IMR-90 (cell line): ENCODE measurements around the gene PTS. TPM values are rescaled to one million over a fixed set of nuclear protein-coding genes. Genes with fewer than 3 reads are reported as not detected.

Experiments
- ATAC-seq: fragments of 200-7000 bp; cut with Tn5 transposase; 2 replicates; pipeline ENCODE4 v1.9.1; 2020; ENCODE audit warnings: low read depth, mild to moderate bottlenecking, moderate library complexity
- BruUV-seq: library from RNA; stranded (reverse); fragments of 400-500 nt; replicated peaks from 2 replicates; lab custom pipeline; 2021; lab: Mats Ljungman, UMichigan
- CTCF ChIA-PET: fragments of 300-600 bp; formaldehyde crosslinking; extraction: SDS; loops from one replicate; lab custom pipeline; 2021; ENCODE audit warnings: antibody characterized with exemption; lab: Yijun Ruan, JAX
- POLR2A ChIA-PET: fragments of 300-600 bp; sonication (Branson Sonifier 250); formaldehyde crosslinking; loops from one replicate; lab custom pipeline; 2022; ENCODE audit warnings: antibody characterized with exemption; ENCODE audit not compliant: unreplicated experiment; lab: Charles Lee
- DNase-seq: peaks from one replicate; pipeline ENCODE4 v3.0.0; 2013
- H2AFZ ChIP-seq: replicated peaks from 2 replicates; pipeline ENCODE3; 2013; ENCODE audit warnings: low read length, mild to moderate bottlenecking; ENCODE audit not compliant: poor library complexity
- H2AK5ac ChIP-seq: 2 replicates; pipeline ENCODE4 v1.6.1; 2013; ENCODE audit warnings: low read depth, low read length, inconsistent platforms
- H2AK9ac ChIP-seq: replicated peaks from 2 replicates; pipeline ENCODE3; 2013; ENCODE audit warnings: mild to moderate bottlenecking, low read depth, low read length, moderate library complexity; ENCODE audit not compliant: poor library complexity
- H2BK120ac ChIP-seq: 2 replicates; pipeline ENCODE4 v1.6.1; 2013; ENCODE audit warnings: low read depth, low read length, inconsistent platforms
- H2BK15ac ChIP-seq: 3 replicates; pipeline ENCODE4 v1.6.1; 2013; ENCODE audit warnings: low read depth, low read length, inconsistent platforms
- H2BK20ac ChIP-seq: 2 replicates; pipeline ENCODE4 v1.6.1; 2013; ENCODE audit warnings: low read depth, mild to moderate bottlenecking, inconsistent platforms, low read length, moderate library complexity
- H2BK5ac ChIP-seq: 2 replicates; pipeline ENCODE4 v1.6.1; 2013; ENCODE audit warnings: mild to moderate bottlenecking, low read depth, low read length, inconsistent platforms; ENCODE audit not compliant: poor library complexity, severe bottlenecking
- H3K14ac ChIP-seq: replicated peaks from 2 replicates; pipeline ENCODE4 v1.6.1; 2013; ENCODE audit warnings: low read depth, low read length, inconsistent platforms
- H3K18ac ChIP-seq: 2 replicates; pipeline ENCODE4 v1.6.1; 2013; ENCODE audit warnings: low read depth, low read length, control low read depth
- H3K23ac ChIP-seq: 2 replicates; pipeline ENCODE4 v1.6.1; 2013; ENCODE audit warnings: low read depth, low read length, inconsistent platforms
- H3K27ac ChIP-seq: 2 replicates; pipeline ENCODE4 v1.5.1; 2013; ENCODE audit warnings: mild to moderate bottlenecking, control low read depth, low read length; ENCODE audit not compliant: insufficient read depth
- H3K27me3 ChIP-seq: 2 replicates; pipeline ENCODE4 v1.6.1; 2013; ENCODE audit warnings: low read length; ENCODE audit not compliant: control insufficient read depth, insufficient read depth
- H3K36me3 ChIP-seq: 2 replicates; pipeline ENCODE4 v1.6.1; 2013; ENCODE audit warnings: low read length, mixed read lengths; ENCODE audit not compliant: control insufficient read depth, insufficient read depth
- H3K4ac ChIP-seq: 2 replicates; pipeline ENCODE4 v1.6.1; 2013; ENCODE audit warnings: low read depth, low read length, inconsistent platforms
- H3K4me1 ChIP-seq: 2 replicates; pipeline ENCODE4 v1.6.1; 2013; ENCODE audit warnings: low read length, mixed read lengths; ENCODE audit not compliant: control insufficient read depth, insufficient read depth
- H3K4me2 ChIP-seq: 2 replicates; pipeline ENCODE4 v1.6.1; 2013; ENCODE audit warnings: low read depth, mild to moderate bottlenecking, control low read depth, low read length, moderate library complexity
- H3K4me3 ChIP-seq: 2 replicates; pipeline ENCODE4 v1.5.1; 2013; ENCODE audit warnings: low read depth, mild to moderate bottlenecking, control low read depth, low read length, moderate library complexity; ENCODE audit not compliant: insufficient read depth
- H3K56ac ChIP-seq: 2 replicates; pipeline ENCODE4 v1.6.1; 2013; ENCODE audit warnings: low read length, inconsistent platforms; ENCODE audit not compliant: insufficient read depth; ENCODE audit errors: extremely low read depth
- H3K79me1 ChIP-seq, 2 experiments: 2 replicates each; pipeline ENCODE4 v1.6.1; 2013; ENCODE audit warnings: low read length in 2 of 2, inconsistent platforms in 1 of 2, low read depth in 1 of 2
- H3K9ac ChIP-seq: 2 replicates; pipeline ENCODE4 v1.6.1; 2013; ENCODE audit warnings: low read depth, low read length, control low read depth
- H3K9me1 ChIP-seq: 2 replicates; pipeline ENCODE4 v1.6.1; 2013; ENCODE audit warnings: low read length, inconsistent platforms; ENCODE audit not compliant: insufficient read depth
- H3K9me3 ChIP-seq: 2 replicates; pipeline ENCODE4 v1.6.1; 2013; ENCODE audit warnings: low read length; ENCODE audit not compliant: control insufficient read depth, insufficient read depth
- H4K20me1 ChIP-seq: 2 replicates; pipeline ENCODE4 v1.6.1; 2013; ENCODE audit warnings: low read length, inconsistent platforms; ENCODE audit not compliant: insufficient read depth
- H4K5ac ChIP-seq: 2 replicates; pipeline ENCODE4 v1.6.1; 2013; ENCODE audit warnings: mild to moderate bottlenecking, low read depth, low read length, control low read depth
- H4K8ac ChIP-seq, 2 experiments: 2 replicates each; pipeline ENCODE4 v1.6.1; 2013; ENCODE audit warnings: low read depth in 2 of 2, low read length in 2 of 2, control low read depth in 1 of 2, inconsistent platforms in 1 of 2
- H4K91ac ChIP-seq: 2 replicates; pipeline ENCODE4 v1.6.1; 2013; ENCODE audit warnings: low read depth, low read length, inconsistent platforms; ENCODE audit not compliant: insufficient read depth
- CEBPB ChIP-seq: IDR thresholded peaks from 2 replicates; pipeline ENCODE4 v1.6.1; 2012; ENCODE audit warnings: low read depth, low read length, improper control_type of control experiment
- CHD1 ChIP-seq: IDR thresholded peaks from 2 replicates; pipeline ENCODE4 v1.6.1; 2012; ENCODE audit warnings: low read depth, low read length, improper control_type of control experiment
- MAFK ChIP-seq: IDR thresholded peaks from 2 replicates; pipeline ENCODE4 v1.6.1; 2012; ENCODE audit warnings: low read depth, low read length, improper control_type of control experiment
- MXI1 ChIP-seq: IDR thresholded peaks from 2 replicates; pipeline ENCODE4 v1.6.1; 2012; ENCODE audit warnings: low read depth, mild to moderate bottlenecking, low read length, moderate library complexity, borderline replicate concordance
- NFE2L2 ChIP-seq: fragments of 150-350 bp; IDR thresholded peaks from 2 replicates; pipeline ENCODE4 v1.6.1; 2016; ENCODE audit warnings: low read depth, mild to moderate bottlenecking, low read length
- RFX5 ChIP-seq: IDR thresholded peaks from 2 replicates; pipeline ENCODE4 v1.8.0; 2012; ENCODE audit warnings: low read depth, mild to moderate bottlenecking, low read length, moderate library complexity
- WGBS, 2 experiments: methylation state at CpG; one replicate each; pipeline versions ENCODE4 v1.1.5 to v1.1.7; 2013; ENCODE audit warnings: missing lambda C conversion rate in 2 of 2; ENCODE audit not compliant: insufficient read length in 1 of 2; ENCODE audit errors: extremely low coverage in 2 of 2; 5-methylcytosine and 5-hydroxymethylcytosine counted together
- dilution Hi-C: fragments of 300-500 bp; cut with HindIII; formaldehyde crosslinking; loops from one replicate; pipeline ENCODE4 v1.14.3; 2018; ENCODE audit warnings: low sequenced_read_pairs; ENCODE audit not compliant: unreplicated experiment
- in situ Hi-C: fragments of 300-500 bp; cut with MboI; formaldehyde crosslinking; loops from 3 replicates; pipeline ENCODE4 v1.14.3; 2019; ENCODE audit warnings: low sequenced_read_pairs, inconsistent platforms, mixed read lengths
- intact Hi-C: fragments of 100-400 bp; cut with micrococcal nuclease; formaldehyde crosslinking; loops from 2 replicates; pipeline ENCODE4 v1.10.0; 2022
- polyA plus RNA-seq, 3 experiments: library from polyadenylated mRNA; depleted of rRNA; stranded (reverse); fragments of >200 nt; gene quantifications; 2 replicates each; pipeline ENCODE4 v1.2.3, GENCODE V29; 2012; ENCODE audit warnings: low replicate concordance in 1 of 3
- total RNA-seq: library from RNA; depleted of rRNA; stranded (reverse); fragments of >200 nt; gene quantifications from 2 replicates; pipeline ENCODE4 v1.2.3, GENCODE V29; 2012

PTS gene
- total and polyA plus RNA-seq, 2 of the 4 experiments (the other 2 are of a cell fraction): 21.0 to 51.8 TPM

DNA sequence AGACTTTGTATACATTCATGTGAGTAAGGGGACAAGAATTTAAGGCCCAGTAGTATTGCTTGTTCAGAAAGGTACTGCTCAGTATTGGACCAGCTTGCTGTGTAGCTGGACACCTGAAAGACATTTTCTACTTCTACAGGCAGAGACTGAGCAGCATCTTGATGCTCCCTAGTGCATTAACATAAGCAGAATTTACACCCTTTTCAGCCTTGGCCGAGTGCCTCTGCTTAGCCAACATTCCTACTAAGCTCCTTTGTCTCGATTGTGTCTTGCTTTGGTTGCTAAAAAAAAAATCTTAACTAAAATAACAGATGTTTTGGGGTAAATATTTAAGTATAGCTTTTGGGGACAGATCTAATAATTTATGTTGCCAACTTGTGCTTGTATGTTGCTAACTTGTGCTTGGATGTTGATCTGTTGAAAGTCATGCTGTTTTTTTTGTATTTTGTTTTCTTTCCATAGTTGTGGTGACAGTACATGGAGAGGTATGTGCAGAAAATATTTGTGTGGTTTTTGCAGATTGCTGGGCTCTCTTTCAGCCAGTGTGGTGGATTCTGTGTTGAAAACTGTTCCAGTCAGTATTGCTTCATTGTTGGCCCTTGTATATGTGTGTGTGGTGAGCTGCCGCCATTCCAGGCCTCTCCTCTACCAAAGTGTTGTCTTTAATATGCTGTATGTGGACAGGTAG is 3.7 kb downstream of the PTS start:
- H4K8ac ChIP-seq: peak overlapping the region in 1 of 2 experiments; percentile 61; a peak in 2 of 4 replicates
- H3K36me3 ChIP-seq: peaks cover 12% of the 10 kb centered on the region
- TF ChIP-seq CEBPB: peak; percentile 94
- TF ChIP-seq RFX5: no peak
- no peak for TF ChIP-seq CHD1
- TF ChIP-seq MAFK: no peak
- TF ChIP-seq NFE2L2: no peak
- TF ChIP-seq MXI1: 0 out of 2 replicates have a peak, but pooled peaks have one; percentile 20
- H3K4me2 ChIP-seq: peak overlapping the region; percentile 16; the same call in 1 of the 2 replicates
- H3K9ac ChIP-seq: no peak overlapping the region
- in situ Hi-C loops: loop anchor here (10.0 kb wide), 2 partner anchors 135 to 1055 kb away; no protein-coding TSS in a partner anchor
- peak; percentile 22 for ATAC-seq
- H3K79me1 ChIP-seq: peaks cover 24 to 52% of the 10 kb centered on the region in 2 experiments
- no TSS peak for BruUV-seq
- ChIA-PET POLR2A (interaction anchor here (0.9 kb wide), 1 partner anchor 50 kb away, joined by 3 read pairs; no protein-coding TSS in a partner anchor), CTCF (interaction anchor here (2.4 kb wide), 1 partner anchor 51 kb away, joined by 10 read pairs; no protein-coding TSS in a partner anchor)
- H3K23ac ChIP-seq: peak overlapping the region; percentile 72
- peak overlapping the region; percentile 78; the same call in 1 of the 2 replicates for H4K91ac ChIP-seq
- peaks cover 8% of the 10 kb centered on the region; the same call in 1 of the 2 replicates for H3K4me1 ChIP-seq
- H2BK15ac ChIP-seq: peak overlapping the region; percentile 12; the same call in 1 of the 3 replicates
- peak overlapping the region; percentile 70; the same call in 1 of the 2 replicates for H4K5ac ChIP-seq
- H3K9me3 ChIP-seq: no peaks in the 10 kb centered on the region
- H2BK5ac ChIP-seq: peak overlapping the region; percentile 80
- no CpG with 5 or more reads among the region's 3 CpGs for WGBS, 2 experiments
- dilution Hi-C loops: no loop called here
- intact Hi-C loops: loop anchor here (10.0 kb wide), 2 partner anchors 325 to 355 kb away; partner anchors contain the start of genes ALG9, CFAP68 and FDXACB1
- no peaks in the 10 kb centered on the region for H3K27me3 ChIP-seq
- no peak overlapping the region for H3K4me3 ChIP-seq
- peaks cover 6% of the 10 kb centered on the region; the same call in 1 of the 2 replicates for H4K20me1 ChIP-seq
- H3K4ac ChIP-seq: peak overlapping the region; percentile 84
- H2AK9ac ChIP-seq: no peak overlapping the region
- no peak overlapping the region; the same call in 1 of the 2 replicates for H3K14ac ChIP-seq
- no peak overlapping the region for H2AFZ ChIP-seq
- peak overlapping the region; percentile 80; the same call in 1 of the 2 replicates for H2AK5ac ChIP-seq
- peak overlapping the region; percentile 13; the same call in 1 of the 2 replicates for H3K56ac ChIP-seq
- H3K9me1 ChIP-seq: no peaks in the 10 kb centered on the region; the same call in 1 of the 2 replicates
- peak overlapping the region; percentile 90 for H2BK120ac ChIP-seq
- peak overlapping the region; percentile 67; the same call in 1 of the 2 replicates for H3K27ac ChIP-seq
- H3K18ac ChIP-seq: peak overlapping the region; percentile 76; the same call in 1 of the 2 replicates
- peak overlapping the region; percentile 86 for H2BK20ac ChIP-seq
- DNase-seq: peak; percentile 86
